ENCODE measurements around the gene FIS1.
"Not testable (repeated sequence)": the region's sequence is repeated elsewhere in the genome, so short reads cannot be mapped to it uniquely, and the experiment has no call there.

Gene FIS1

DNA sequence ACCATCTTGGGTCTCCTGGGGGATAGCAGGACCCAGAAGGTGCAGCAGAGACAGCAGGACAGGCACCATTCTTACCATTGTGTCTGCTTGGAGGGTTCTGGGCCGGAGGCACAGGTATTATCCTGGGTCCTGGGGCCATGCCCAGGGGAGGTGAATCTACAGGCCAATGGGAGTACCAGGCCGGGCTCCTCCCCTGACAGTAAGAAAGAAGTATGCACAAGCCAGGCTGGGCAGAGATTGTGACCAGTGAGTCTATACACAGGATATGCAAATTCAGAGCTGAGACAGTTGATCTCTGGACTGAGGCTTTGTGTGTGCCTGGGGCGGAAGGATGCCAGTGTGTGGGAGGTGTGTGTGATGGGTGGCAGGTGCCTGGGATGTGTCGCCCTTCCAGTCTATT lies 44.8 kb upstream of the FIS1 start:
- H3K4ac ChIP-seq (ENCODE audit: low read depth, low read length); DNase-seq; H2AK5ac ChIP-seq (ENCODE audit: low read length); H4K5ac ChIP-seq (ENCODE audit: low read length); H3K4me3 ChIP-seq (ENCODE audit: low read length); H3K27me3 ChIP-seq (ENCODE audit: insufficient read depth, low read length, poor library complexity); H3K36me3 ChIP-seq (ENCODE audit: control insufficient read depth, insufficient read depth, low read length); H2BK120ac ChIP-seq (ENCODE audit: low read depth, low read length); H2BK15ac ChIP-seq (replicated peaks; ENCODE audit: low read depth); H3K56ac ChIP-seq (ENCODE audit: low read length); H3K4me2 ChIP-seq (ENCODE audit: low read length); H3K23ac ChIP-seq (ENCODE audit: low read length); H2BK5ac ChIP-seq (ENCODE audit: low read length); H3K18ac ChIP-seq (ENCODE audit: low read length); H3K79me1 ChIP-seq (ENCODE audit: low read length); H4K8ac ChIP-seq (ENCODE audit: low read depth, low read length); H3K9ac ChIP-seq (ENCODE audit: low read length); H3K79me2 ChIP-seq (ENCODE audit: control insufficient read depth, insufficient read depth, low read length); H3K4me1 ChIP-seq (ENCODE audit: control insufficient read depth, low read depth, low read length); H3K27ac ChIP-seq (ENCODE audit: low read depth, low read length): not testable (repeated sequence)
- WGBS (ENCODE audit: extremely low coverage, insufficient coverage, low lambda C conversion rate) = no CpG with 5 or more reads among the region's 4 CpGs

DNA sequence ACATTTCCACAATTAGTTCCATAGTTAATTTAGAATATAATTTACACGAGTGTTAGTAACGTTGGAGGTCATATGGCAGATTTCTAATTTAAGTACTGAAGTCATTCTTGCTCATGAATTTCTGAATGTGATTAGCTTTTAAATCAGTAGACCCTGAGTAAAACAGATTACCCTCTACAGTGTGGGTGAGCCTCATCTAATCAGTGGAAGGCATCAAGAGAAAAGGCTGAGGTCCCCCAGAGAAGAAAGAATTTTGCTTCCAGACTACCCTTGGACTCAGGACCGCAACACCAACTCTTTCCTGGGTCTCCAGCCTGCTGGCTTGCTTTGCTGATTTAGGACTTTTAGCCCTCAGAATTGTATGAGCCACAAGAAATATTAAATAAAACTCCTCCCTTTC lies 43.6 kb upstream of the FIS1 start:
- DNase-seq = no peak
- Histone ChIP-seq H3K79me1 (ENCODE audit: low read length) (no peaks in the 10 kb centered on the region), H3K79me2 (ENCODE audit: control insufficient read depth, insufficient read depth, low read length) (no peaks in the 10 kb centered on the region), H3K27me3 (ENCODE audit: insufficient read depth, low read length, poor library complexity) (no peaks in the 10 kb centered on the region), H3K9ac (ENCODE audit: low read length) (no peak overlapping the region), H3K4me1 (ENCODE audit: control insufficient read depth, low read depth, low read length) (no peaks in the 10 kb centered on the region), H3K4ac (ENCODE audit: low read depth, low read length) (no peak overlapping the region), H3K23ac (ENCODE audit: low read length) (no peak overlapping the region), H2BK15ac (replicated peaks; ENCODE audit: low read depth) (no peak overlapping the region), H4K5ac (ENCODE audit: low read length) (no peak overlapping the region), H4K8ac (ENCODE audit: low read depth, low read length) (no peak overlapping the region), H3K56ac (ENCODE audit: low read length) (no peak overlapping the region), H2BK5ac (ENCODE audit: low read length) (no peak overlapping the region), H3K36me3 (ENCODE audit: control insufficient read depth, insufficient read depth, low read length) (no peaks in the 10 kb centered on the region), H3K4me3 (ENCODE audit: low read length) (no peak overlapping the region), H2BK120ac (ENCODE audit: low read depth, low read length) (no peak overlapping the region), H3K27ac (ENCODE audit: low read depth, low read length) (no peak overlapping the region), H2AK5ac (ENCODE audit: low read length) (no peak overlapping the region), H3K4me2 (ENCODE audit: low read length) (no peak overlapping the region), H3K18ac (ENCODE audit: low read length) (no peak overlapping the region)
- WGBS (ENCODE audit: extremely low coverage, insufficient coverage, low lambda C conversion rate) = no CpG with 5 or more reads among the region's 3 CpGs

DNA sequence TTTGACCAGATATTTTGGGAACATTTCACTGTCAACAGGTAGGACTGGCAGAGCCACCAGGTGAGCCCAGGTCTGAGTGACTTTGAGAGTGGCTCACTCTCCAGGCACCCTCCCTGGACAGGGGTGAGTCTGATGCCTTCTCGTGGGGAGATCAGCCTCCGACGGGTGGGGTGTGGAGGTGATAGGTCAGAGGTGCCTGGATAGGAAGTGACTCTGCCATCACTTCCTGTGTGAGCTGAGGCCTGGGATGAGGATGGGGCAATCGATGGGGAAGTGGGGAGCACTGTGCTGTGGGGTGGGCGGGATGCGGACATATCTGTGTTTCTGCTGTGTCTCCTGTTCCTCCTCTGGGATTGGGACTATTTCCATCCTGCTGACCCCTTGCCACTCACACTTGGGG lies 42.2 kb upstream of the FIS1 start:
- Histone ChIP-seq H2BK15ac (replicated peaks; ENCODE audit: low read depth) (no peak overlapping the region), H3K27me3 (ENCODE audit: insufficient read depth, low read length, poor library complexity) (no peaks in the 10 kb centered on the region), H3K56ac (ENCODE audit: low read length) (no peak overlapping the region), H3K79me1 (ENCODE audit: low read length) (no peaks in the 10 kb centered on the region), H3K27ac (ENCODE audit: low read depth, low read length) (no peak overlapping the region), H3K9ac (ENCODE audit: low read length) (no peak overlapping the region), H2BK5ac (ENCODE audit: low read length) (no peak overlapping the region), H4K8ac (ENCODE audit: low read depth, low read length) (no peak overlapping the region), H3K23ac (ENCODE audit: low read length) (no peak overlapping the region), H3K4me2 (ENCODE audit: low read length) (no peak overlapping the region), H3K18ac (ENCODE audit: low read length) (no peak overlapping the region), H3K4me3 (ENCODE audit: low read length) (no peak overlapping the region), H2AK5ac (ENCODE audit: low read length) (no peak overlapping the region), H4K5ac (ENCODE audit: low read length) (no peak overlapping the region), H2BK120ac (ENCODE audit: low read depth, low read length) (no peak overlapping the region), H3K4me1 (ENCODE audit: control insufficient read depth, low read depth, low read length) (no peaks in the 10 kb centered on the region), H3K4ac (ENCODE audit: low read depth, low read length) (no peak overlapping the region), H3K36me3 (ENCODE audit: control insufficient read depth, insufficient read depth, low read length) (no peaks in the 10 kb centered on the region), H3K79me2 (ENCODE audit: control insufficient read depth, insufficient read depth, low read length) (no peaks in the 10 kb centered on the region)
- WGBS (ENCODE audit: extremely low coverage, insufficient coverage, low lambda C conversion rate) = no CpG with 5 or more reads among the region's 6 CpGs
- DNase-seq = no peak

DNA sequence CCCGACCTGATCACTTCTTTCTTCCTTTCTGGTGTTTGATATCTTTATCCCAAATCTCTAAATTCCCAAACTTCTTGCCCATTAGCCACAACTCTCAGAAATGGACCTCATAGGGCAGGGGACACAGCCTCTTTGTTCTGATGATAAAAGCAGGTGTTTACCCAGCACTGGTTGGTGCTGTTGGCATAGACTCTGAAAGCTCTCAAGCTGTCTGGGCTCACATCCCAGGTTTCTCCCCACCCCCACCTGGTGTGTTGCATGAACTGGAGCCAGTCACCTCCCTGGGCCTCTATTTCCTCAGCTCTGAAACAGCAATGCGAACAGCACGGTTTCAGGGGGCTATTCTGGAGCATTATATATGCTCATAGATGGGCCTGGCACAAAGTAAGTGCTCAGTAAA lies 41.0 kb upstream of the FIS1 start:
- H3K36me3 ChIP-seq (ENCODE audit: control insufficient read depth, insufficient read depth, low read length); H3K9ac ChIP-seq (ENCODE audit: low read length); H2BK15ac ChIP-seq (replicated peaks; ENCODE audit: low read depth); H3K79me2 ChIP-seq (ENCODE audit: control insufficient read depth, insufficient read depth, low read length); H2BK5ac ChIP-seq (ENCODE audit: low read length); H3K18ac ChIP-seq (ENCODE audit: low read length); H3K4me2 ChIP-seq (ENCODE audit: low read length); H3K79me1 ChIP-seq (ENCODE audit: low read length); H3K23ac ChIP-seq (ENCODE audit: low read length); H3K27ac ChIP-seq (ENCODE audit: low read depth, low read length); H2BK120ac ChIP-seq (ENCODE audit: low read depth, low read length); DNase-seq; H3K4me1 ChIP-seq (ENCODE audit: control insufficient read depth, low read depth, low read length); H3K4ac ChIP-seq (ENCODE audit: low read depth, low read length); H4K5ac ChIP-seq (ENCODE audit: low read length); H3K56ac ChIP-seq (ENCODE audit: low read length); H3K27me3 ChIP-seq (ENCODE audit: insufficient read depth, low read length, poor library complexity); H2AK5ac ChIP-seq (ENCODE audit: low read length); H4K8ac ChIP-seq (ENCODE audit: low read depth, low read length); H3K4me3 ChIP-seq (ENCODE audit: low read length): not testable (repeated sequence)
- WGBS (ENCODE audit: extremely low coverage, insufficient coverage, low lambda C conversion rate) = no CpG with 5 or more reads among the region's 3 CpGs

DNA sequence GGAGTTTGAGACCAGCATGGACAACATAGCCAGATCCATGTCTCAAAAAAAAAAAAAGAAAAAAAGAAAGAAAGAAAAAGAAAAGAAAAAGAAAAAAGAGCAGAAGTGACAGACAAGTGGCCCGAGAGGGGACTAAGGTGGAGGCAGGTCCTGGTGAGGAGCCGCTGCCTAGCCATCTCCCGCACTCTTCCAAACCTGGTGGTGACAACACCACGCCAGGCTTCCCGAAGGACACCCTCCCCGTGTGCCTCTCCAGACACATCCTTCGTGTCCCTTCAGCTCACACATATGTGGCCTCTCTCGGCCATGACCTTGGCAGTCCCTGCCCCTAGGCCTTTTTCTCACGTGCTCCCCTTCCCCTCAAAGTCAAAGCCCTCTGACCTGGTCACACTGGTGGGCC lies 40.3 kb upstream of the FIS1 start:
- Histone ChIP-seq H3K79me2 (ENCODE audit: control insufficient read depth, insufficient read depth, low read length) (no peaks in the 10 kb centered on the region), H2BK120ac (ENCODE audit: low read depth, low read length) (no peak overlapping the region), H3K9ac (ENCODE audit: low read length) (no peak overlapping the region), H4K8ac (ENCODE audit: low read depth, low read length) (no peak overlapping the region), H3K56ac (ENCODE audit: low read length) (no peak overlapping the region), H3K4me1 (ENCODE audit: control insufficient read depth, low read depth, low read length) (no peaks in the 10 kb centered on the region), H3K36me3 (ENCODE audit: control insufficient read depth, insufficient read depth, low read length) (no peaks in the 10 kb centered on the region), H3K4me2 (ENCODE audit: low read length) (no peak overlapping the region), H3K79me1 (ENCODE audit: low read length) (no peaks in the 10 kb centered on the region), H3K4me3 (ENCODE audit: low read length) (no peak overlapping the region), H3K27me3 (ENCODE audit: insufficient read depth, low read length, poor library complexity) (no peaks in the 10 kb centered on the region), H3K18ac (ENCODE audit: low read length) (no peak overlapping the region), H2BK15ac (replicated peaks; ENCODE audit: low read depth) (no peak overlapping the region), H2AK5ac (ENCODE audit: low read length) (no peak overlapping the region), H3K27ac (ENCODE audit: low read depth, low read length) (no peak overlapping the region), H3K4ac (ENCODE audit: low read depth, low read length) (no peak overlapping the region), H2BK5ac (ENCODE audit: low read length) (no peak overlapping the region), H3K23ac (ENCODE audit: low read length) (no peak overlapping the region), H4K5ac (ENCODE audit: low read length) (no peak overlapping the region)
- no CpG with 5 or more reads among the region's 9 CpGs for WGBS (ENCODE audit: extremely low coverage, insufficient coverage, low lambda C conversion rate)
- DNase-seq = no peak

DNA sequence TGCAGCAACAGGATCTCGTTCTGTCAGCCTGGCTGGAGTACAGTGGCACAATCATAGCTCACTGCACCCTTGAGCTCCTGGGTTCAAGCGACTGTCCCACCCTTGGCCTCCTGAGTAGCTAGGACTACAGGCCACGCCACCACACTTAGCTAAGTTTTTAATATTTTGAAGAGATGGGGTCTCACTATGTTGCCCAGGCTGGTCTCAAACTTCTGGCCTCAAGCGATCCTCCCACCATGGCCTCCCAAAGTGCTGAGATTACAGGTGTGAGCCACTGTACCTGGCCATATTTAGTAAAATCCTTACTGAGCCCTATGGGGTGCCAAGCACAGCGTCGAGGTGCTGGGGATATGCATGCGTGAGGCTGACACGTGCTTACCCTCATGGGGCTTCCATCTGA lies 36.0 kb upstream of the FIS1 start:
- not testable (repeated sequence) for H3K4me2 ChIP-seq (ENCODE audit: low read length); H3K79me2 ChIP-seq (ENCODE audit: control insufficient read depth, insufficient read depth, low read length); H4K8ac ChIP-seq (ENCODE audit: low read depth, low read length)

More for the DNA sequence above, 36.0 kb upstream of the FIS1 start:
- not testable (repeated sequence) for H3K9ac ChIP-seq (ENCODE audit: low read length); H2BK120ac ChIP-seq (ENCODE audit: low read depth, low read length); H3K56ac ChIP-seq (ENCODE audit: low read length); H2BK15ac ChIP-seq (replicated peaks; ENCODE audit: low read depth); H3K4me1 ChIP-seq (ENCODE audit: control insufficient read depth, low read depth, low read length); H3K4ac ChIP-seq (ENCODE audit: low read depth, low read length); H4K5ac ChIP-seq (ENCODE audit: low read length); H3K27ac ChIP-seq (ENCODE audit: low read depth, low read length); H3K18ac ChIP-seq (ENCODE audit: low read length); H3K27me3 ChIP-seq (ENCODE audit: insufficient read depth, low read length, poor library complexity); DNase-seq; H2BK5ac ChIP-seq (ENCODE audit: low read length); H3K36me3 ChIP-seq (ENCODE audit: control insufficient read depth, insufficient read depth, low read length); H3K23ac ChIP-seq (ENCODE audit: low read length); H3K79me1 ChIP-seq (ENCODE audit: low read length); H3K4me3 ChIP-seq (ENCODE audit: low read length); H2AK5ac ChIP-seq (ENCODE audit: low read length)
- WGBS (ENCODE audit: extremely low coverage, insufficient coverage, low lambda C conversion rate) = no CpG with 5 or more reads among the region's 8 CpGs
